GM19043 (cell line): Measurements from ENCODE around the gene BUD31.
"Not testable (repeated sequence)": the region's sequence is repeated elsewhere in the genome, so short reads cannot be mapped to it uniquely, and the experiment has no call there.

Experiments used
- ATAC-seq: cut with Tn5 transposase; IDR thresholded peaks from one replicate; pipeline ENCODE4 v1.9.1; 2021; ENCODE audit warnings: low read depth; ENCODE audit not compliant: unreplicated experiment

BUD31 gene

GRCh38 chr7:99408379-99409191 lies at the start of gene BUD31, which contains the start of gene PDAP1:
Gene BUD31, plus strand, starts transcription at chr7:99408969. Its CDS starts 2,124 bp downstream, at chr7:99411093.
Gene PDAP1, minus strand, starts transcription at chr7:99408597. Its CDS starts 49 bp downstream, at chr7:99408548.
- ATAC-seq, result peak; percentile 82

- ATAC-seq, result no peak
Observed at GRCh38 chr7:99359465-99360154, 49.2 kb upstream of the BUD31 start.

- ATAC-seq, result no peak
Observed at GRCh38 chr7:99362801-99363200, 46.0 kb upstream of the BUD31 start.

GRCh38 chr7:99363286-99363685 lies 45.5 kb upstream of the BUD31 start:
- no peak for ATAC-seq

GRCh38 chr7:99365318-99366141 lies 43.2 kb upstream of the BUD31 start:
- ATAC-seq, result no peak

- no peak for ATAC-seq
Observed at GRCh38 chr7:99366646-99367045, 42.1 kb upstream of the BUD31 start.

- ATAC-seq, result no peak
Observed at GRCh38 chr7:99368750-99369389, 39.9 kb upstream of the BUD31 start.

GRCh38 chr7:99369767-99370391 lies 38.9 kb upstream of the BUD31 start:
- ATAC-seq, result no peak

- no peak for ATAC-seq
Observed at GRCh38 chr7:99371376-99371920, 37.3 kb upstream of the BUD31 start.

GRCh38 chr7:99372275-99373090 lies 36.3 kb upstream of the BUD31 start:
- no peak for ATAC-seq

GRCh38 chr7:99373091-99374066 lies 35.4 kb upstream of the BUD31 start:
- no peak for ATAC-seq

GRCh38 chr7:99374111-99375064 lies 34.4 kb upstream of the BUD31 start, which contains the start of gene ARPC1B:
Gene ARPC1B, plus strand, starts transcription at chr7:99374730. Its CDS starts 10,985 bp downstream, at chr7:99385715.
- ATAC-seq, result peak; percentile 43

- ATAC-seq, result peak; percentile 37
Observed at GRCh38 chr7:99375070-99375807, 33.5 kb upstream of the BUD31 start.

- ATAC-seq, result no peak
Observed at GRCh38 chr7:99379043-99379577, 29.7 kb upstream of the BUD31 start.

GRCh38 chr7:99379693-99380031 lies 29.1 kb upstream of the BUD31 start:
- not testable (repeated sequence) for ATAC-seq
